ENCODE results near the gene B4GALNT1. TPM values are rescaled to one million over a fixed set of nuclear protein-coding genes. Genes with fewer than 3 reads are reported as not detected.
A peak's percentile ranks its signal among the peaks of the same experiment; 100 is the strongest.
"Not testable (repeated sequence)": the region's sequence is repeated elsewhere in the genome, so short reads cannot be mapped to it uniquely, and the experiment has no call there.

B4GALNT1 gene
- total RNA-seq (1 to 10 TPM in 1 of 5 experiments, not detected in 4; 1.4 TPM), polyA plus RNA-seq (not detected), total RNA-seq (not detected)

DNA sequence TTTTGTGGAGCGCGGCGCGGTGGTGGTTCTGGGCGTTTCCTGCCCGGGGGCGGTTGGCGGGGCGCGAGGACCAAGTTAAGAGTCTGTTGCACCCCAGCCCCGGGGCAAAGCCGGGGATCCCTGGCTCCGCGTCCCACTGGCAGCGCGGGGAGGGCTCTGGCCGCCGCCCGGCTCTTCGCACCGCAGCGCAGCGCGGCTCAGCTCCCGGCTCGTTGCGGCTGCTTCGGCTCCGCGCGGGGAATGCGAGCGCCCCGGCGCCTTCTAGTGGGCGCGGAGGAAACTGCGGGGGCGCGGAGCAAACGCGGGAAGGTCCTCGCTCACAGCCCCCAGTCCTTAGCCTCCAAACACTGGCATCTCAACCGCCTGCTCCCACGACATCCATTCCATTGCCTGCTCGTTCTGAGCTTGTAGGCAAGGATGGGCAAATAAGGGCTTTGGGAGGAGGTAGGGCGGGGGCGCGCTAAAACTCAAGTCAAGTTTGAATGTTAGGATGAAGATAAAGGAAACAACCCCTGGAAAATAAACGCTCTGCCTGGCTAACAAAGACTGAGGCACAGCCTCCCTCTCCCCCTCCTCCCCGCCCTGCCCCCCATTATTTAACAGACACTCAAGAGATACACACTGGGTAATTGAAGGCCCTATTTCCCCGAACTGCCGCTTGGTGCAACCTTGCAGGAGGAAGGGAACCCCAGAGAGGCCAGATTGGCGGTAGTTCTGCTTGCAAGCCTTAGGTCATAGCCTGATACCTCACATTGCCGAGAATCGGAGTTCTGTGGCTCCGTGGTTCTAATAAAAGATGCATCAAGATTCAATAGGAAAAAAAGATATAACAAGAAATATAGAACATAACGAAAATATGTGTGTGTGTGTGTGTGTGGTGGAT is at the start of gene B4GALNT1:
Gene B4GALNT1 (minus strand): TSS at position 244 of the 883 bp plus-strand sequence. CDS start 1,069 bp downstream, outside the sequence.
- H3K9me3 ChIP-seq (ENCODE audit: control insufficient read depth in 2 of 3, low read length in 3 of 3): no peaks in the 10 kb centered on the region
- CTCF ChIA-PET: interaction anchor here (0.6 to 1.5 kb wide), 6 partner anchors 48 to 1207 kb away, joined by 3 to 4 read pairs (median 3); no protein-coding TSS in a partner anchor
- intact Hi-C loops (cut with micrococcal nuclease): loop anchor here (1.0 to 2.0 kb wide), 7 partner anchors 50 to 272 kb away; partner anchors contain the start of genes GLI1 (in 1 of the 2) and OS9 (in 1 of the 2)
- Mint-ChIP-seq H3K9me3 (no peaks in the 10 kb centered on the region), H3K36me3 (no peaks in the 10 kb centered on the region), H3K4me1 (peaks cover 0 to 11% (median 10%) of the 10 kb centered on the region in 7 donors), H3K4me3 (peak within 1 kb of the TSS; percentile 51 to 83 (median 70)), H3K27ac (peak within 1 kb of the TSS in 3 of 9 donors; percentile 13 to 66 (median 46)), H3K27me3 (peaks cover 31 to 68% (median 46%) of the 10 kb centered on the region in 5 donors)
- no peak within 1 kb of the TSS for H3K27ac ChIP-seq (ENCODE audit: low read depth, low read length)
- H3K27me3 ChIP-seq (ENCODE audit: control insufficient read depth in 2 of 2, insufficient read depth in 2 of 2, low read length in 2 of 2): peaks cover 0 to 15% of the 10 kb centered on the region in 2 donors
- H3K4me3 ChIP-seq (ENCODE audit: low read length): peak within 1 kb of the TSS; percentile 57
- H3K36me3 ChIP-seq (ENCODE audit: control insufficient read depth in 2 of 3, insufficient read depth in 3 of 3, low read length in 3 of 3): no peaks in the 10 kb centered on the region
- ATAC-seq: peak; percentile 96
- DNase-seq: peak; percentile 33 to 74 (median 63)
- POLR2A ChIA-PET: interaction anchor here (0.6 to 1.2 kb wide), 4 partner anchors 61 to 174 kb away, joined by 3 to 5 read pairs (median 3); partner anchors contain the start of gene OS9
- peaks cover 8% of the 10 kb centered on the region in 2 donors for H3K4me1 ChIP-seq (ENCODE audit: control insufficient read depth in 2 of 2, insufficient read depth in 2 of 2, low read length in 2 of 2)

- CTCF ChIA-PET: no interaction called here
- peaks cover 0 to 5% (median 3%) of the 10 kb centered on the region in 5 donors for H3K36me3 Mint-ChIP-seq
- H3K4me3 ChIP-seq (ENCODE audit: low read length): no peak overlapping the region
- H3K36me3 ChIP-seq (ENCODE audit: control insufficient read depth in 2 of 3, insufficient read depth in 3 of 3, low read length in 3 of 3): no peaks in the 10 kb centered on the region
- H3K9me3 ChIP-seq (ENCODE audit: control insufficient read depth in 2 of 3, low read length in 3 of 3): no peaks in the 10 kb centered on the region
- no peaks in the 10 kb centered on the region for H3K4me1 ChIP-seq (ENCODE audit: control insufficient read depth in 2 of 2, insufficient read depth in 2 of 2, low read length in 2 of 2)
- no peaks in the 10 kb centered on the region for H3K27me3 ChIP-seq (ENCODE audit: control insufficient read depth in 2 of 2, insufficient read depth in 2 of 2, low read length in 2 of 2)
- H3K4me1 Mint-ChIP-seq: no peaks in the 10 kb centered on the region
- ATAC-seq (no peak), DNase-seq (no peak)
- peaks cover 0 to 38% (median 5%) of the 10 kb centered on the region in 5 donors for H3K27me3 Mint-ChIP-seq
- POLR2A ChIA-PET: no interaction called here
- H3K27ac Mint-ChIP-seq: peak overlapping the region in 1 of 9 donors; percentile 44
- no peak overlapping the region for H3K27ac ChIP-seq (ENCODE audit: low read depth, low read length)
- intact Hi-C loops (cut with micrococcal nuclease): no loop called here
- peaks cover 0 to 17% (median 5%) of the 10 kb centered on the region in 11 donors for H3K9me3 Mint-ChIP-seq
- H3K4me3 Mint-ChIP-seq: no peak overlapping the region
Observed at GRCh38 chr12:57679697-57680096, 46.7 kb upstream of the B4GALNT1 start.

GRCh38 chr12:57677947-57678346 is 44.9 kb upstream of the B4GALNT1 start:
- ATAC-seq; H3K27ac ChIP-seq (ENCODE audit: low read depth, low read length); H3K4me3 Mint-ChIP-seq; H3K4me1 Mint-ChIP-seq; H3K4me1 ChIP-seq (ENCODE audit: control insufficient read depth in 2 of 2, insufficient read depth in 2 of 2, low read length in 2 of 2); POLR2A ChIA-PET; H3K27me3 ChIP-seq (ENCODE audit: control insufficient read depth in 2 of 2, insufficient read depth in 2 of 2, low read length in 2 of 2); H3K36me3 Mint-ChIP-seq; CTCF ChIA-PET; intact Hi-C loops (cut with micrococcal nuclease); H3K9me3 ChIP-seq (ENCODE audit: control insufficient read depth in 2 of 3, low read length in 3 of 3); H3K27ac Mint-ChIP-seq; DNase-seq; H3K4me3 ChIP-seq (ENCODE audit: low read length); H3K36me3 ChIP-seq (ENCODE audit: control insufficient read depth in 2 of 3, insufficient read depth in 3 of 3, low read length in 3 of 3): not testable (repeated sequence)
- H3K27me3 Mint-ChIP-seq: peaks cover 0 to 23% (median 0%) of the 10 kb centered on the region in 5 donors
- H3K9me3 Mint-ChIP-seq: peaks cover 0 to 17% (median 5%) of the 10 kb centered on the region in 11 donors

DNA sequence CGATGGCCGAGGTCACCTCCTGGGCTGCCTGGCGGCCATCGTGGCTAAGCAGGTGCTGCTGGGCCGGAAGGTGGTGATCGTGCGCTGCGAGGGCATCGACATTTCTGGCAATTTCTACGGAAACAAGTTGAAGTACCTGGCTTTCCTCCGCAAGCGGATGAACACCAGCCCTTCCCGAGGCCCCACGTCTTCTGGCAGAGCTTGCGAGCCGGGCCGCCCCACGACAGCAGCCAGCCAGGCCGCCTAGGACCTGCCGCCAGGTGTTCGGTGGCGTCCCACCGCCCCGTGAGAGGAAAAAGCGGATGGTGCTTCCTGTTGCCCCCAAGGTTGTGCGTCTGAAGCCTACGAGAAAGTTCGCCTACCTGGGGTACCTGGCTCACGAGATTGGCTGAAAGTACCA is 41.7 kb upstream of the B4GALNT1 start:
- intact Hi-C loops (cut with micrococcal nuclease): no loop called here
- Histone ChIP-seq H3K36me3 (ENCODE audit: control insufficient read depth in 2 of 3, insufficient read depth in 3 of 3, low read length in 3 of 3) (no peaks in the 10 kb centered on the region), H3K27me3 (ENCODE audit: control insufficient read depth in 2 of 2, insufficient read depth in 2 of 2, low read length in 2 of 2) (no peaks in the 10 kb centered on the region), H3K4me3 (ENCODE audit: low read length) (no peak overlapping the region), H3K4me1 (ENCODE audit: control insufficient read depth in 2 of 2, insufficient read depth in 2 of 2, low read length in 2 of 2) (no peaks in the 10 kb centered on the region), H3K27ac (ENCODE audit: low read depth, low read length) (no peak overlapping the region), H3K9me3 (ENCODE audit: control insufficient read depth in 2 of 3, low read length in 3 of 3) (no peaks in the 10 kb centered on the region)
- ChIA-PET POLR2A (no interaction called here), CTCF (no interaction called here)
- DNase-seq: no peak
- Mint-ChIP-seq H3K36me3 (no peaks in the 10 kb centered on the region), H3K4me3 (no peak overlapping the region), H3K4me1 (peaks cover 0 to 1% (median 0%) of the 10 kb centered on the region in 7 donors), H3K27ac (no peak overlapping the region), H3K27me3 (peaks cover 0 to 14% (median 4%) of the 10 kb centered on the region in 5 donors), H3K9me3 (no peaks in the 10 kb centered on the region)
- no peak for ATAC-seq

DNA sequence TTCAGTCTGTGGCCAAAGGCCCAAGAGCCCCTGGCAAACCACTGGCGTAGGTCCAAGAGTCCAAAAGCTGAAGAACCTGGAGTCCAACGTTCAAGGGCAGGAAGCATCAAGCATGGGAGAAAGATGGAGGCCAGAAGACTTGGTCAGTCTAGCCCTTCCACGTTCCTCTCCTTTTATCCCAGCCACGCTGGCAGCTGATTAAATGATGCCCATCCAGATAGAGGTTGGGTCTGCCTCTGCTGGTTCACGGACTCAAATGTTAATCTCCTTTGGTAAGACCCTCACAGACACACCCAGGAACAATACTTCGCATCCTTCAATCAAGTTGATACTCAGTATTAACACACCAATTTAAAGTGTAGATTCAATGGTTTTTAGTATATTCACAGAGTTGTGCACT is 39.8 kb upstream of the B4GALNT1 start:
- H3K9me3 ChIP-seq (ENCODE audit: control insufficient read depth in 2 of 3, low read length in 3 of 3): no peaks in the 10 kb centered on the region
- Mint-ChIP-seq H3K27me3 (peaks cover 0 to 8% (median 5%) of the 10 kb centered on the region in 5 donors), H3K36me3 (no peaks in the 10 kb centered on the region), H3K9me3 (no peaks in the 10 kb centered on the region), H3K27ac (no peak overlapping the region), H3K4me3 (no peak overlapping the region), H3K4me1 (peaks cover 0 to 1% (median 0%) of the 10 kb centered on the region in 7 donors)
- CTCF ChIA-PET: no interaction called here
- no peaks in the 10 kb centered on the region for H3K4me1 ChIP-seq (ENCODE audit: control insufficient read depth in 2 of 2, insufficient read depth in 2 of 2, low read length in 2 of 2)
- no peak overlapping the region for H3K27ac ChIP-seq (ENCODE audit: low read depth, low read length)
- ATAC-seq (no peak), DNase-seq (no peak)
- no peaks in the 10 kb centered on the region for H3K27me3 ChIP-seq (ENCODE audit: control insufficient read depth in 2 of 2, insufficient read depth in 2 of 2, low read length in 2 of 2)
- intact Hi-C loops (cut with micrococcal nuclease): no loop called here
- H3K4me3 ChIP-seq (ENCODE audit: low read length): no peak overlapping the region
- POLR2A ChIA-PET: interaction anchor here (0.9 kb wide), 1 partner anchor 12 kb away, joined by 3 read pairs; no protein-coding TSS in a partner anchor
- H3K36me3 ChIP-seq (ENCODE audit: control insufficient read depth in 2 of 3, insufficient read depth in 3 of 3, low read length in 3 of 3): no peaks in the 10 kb centered on the region

GRCh38 chr12:57671811-57672210 is 38.8 kb upstream of the B4GALNT1 start:
- DNase-seq; CTCF ChIA-PET; H3K27me3 ChIP-seq (ENCODE audit: control insufficient read depth in 2 of 2, insufficient read depth in 2 of 2, low read length in 2 of 2); H3K9me3 ChIP-seq (ENCODE audit: control insufficient read depth in 2 of 3, low read length in 3 of 3); H3K36me3 ChIP-seq (ENCODE audit: control insufficient read depth in 2 of 3, insufficient read depth in 3 of 3, low read length in 3 of 3); H3K27ac Mint-ChIP-seq; H3K4me1 Mint-ChIP-seq; H3K9me3 Mint-ChIP-seq; H3K4me1 ChIP-seq (ENCODE audit: control insufficient read depth in 2 of 2, insufficient read depth in 2 of 2, low read length in 2 of 2); H3K36me3 Mint-ChIP-seq; ATAC-seq; H3K27me3 Mint-ChIP-seq; H3K4me3 ChIP-seq (ENCODE audit: low read length); intact Hi-C loops (cut with micrococcal nuclease); H3K27ac ChIP-seq (ENCODE audit: low read depth, low read length); H3K4me3 Mint-ChIP-seq: not testable (repeated sequence)
- POLR2A ChIA-PET: interaction anchor here (0.9 kb wide), 1 partner anchor 11 kb away, joined by 3 read pairs; no protein-coding TSS in a partner anchor

All from naive thymus-derived CD4-positive, alpha-beta T cell (primary cell).